Measurements from ENCODE around the gene AKNA. TPM values are rescaled to one million over a fixed set of nuclear protein-coding genes. Genes with fewer than 3 reads are reported as not detected.

AKNA gene
- total RNA-seq, 1 donor, result 27.9 TPM

- Histone ChIP-seq H3K4me3 (ENCODE audit: insufficient read depth, low read length) (peak overlapping the region; percentile 18), H3K79me2 (ENCODE audit: insufficient read depth, low read length) (no peaks in the 10 kb centered on the region), H3K27ac (ENCODE audit: low read depth, low read length) (peak overlapping the region; percentile 70), H3K4me2 (ENCODE audit: insufficient read depth, low read length) (peak overlapping the region; percentile 42), H3K9me3 (ENCODE audit: low read depth, low read length) (no peaks in the 10 kb centered on the region), H2AFZ (ENCODE audit: low read length) (no peak overlapping the region), H3K4me1 (ENCODE audit: insufficient read depth, low read length) (peaks cover 19% of the 10 kb centered on the region), H4K20me1 (ENCODE audit: insufficient read depth, low read length) (no peaks in the 10 kb centered on the region), H3K36me3 (ENCODE audit: insufficient read depth, low read length) (peaks cover 52% of the 10 kb centered on the region), H3K27me3 (ENCODE audit: insufficient read depth, low read length) (no peaks in the 10 kb centered on the region)
- DNase-seq (ENCODE audit: insufficient read length, low spot score, missing footprints), result peak; percentile 31
- no peak for TF ChIP-seq CTCF (IDR thresholded peaks at IDR 0.05; ENCODE audit: extremely low read depth, low read depth, low read length)
These were observed 39.4 kb downstream of the AKNA start for GRCh38 chr9:114348261-114348905.

GRCh38 chr9:114347675-114348074 is 40.1 kb downstream of the AKNA start:
- H3K27ac ChIP-seq (ENCODE audit: low read depth, low read length), result no peak overlapping the region
- H3K4me3 ChIP-seq (ENCODE audit: insufficient read depth, low read length), result no peak overlapping the region
- H3K36me3 ChIP-seq (ENCODE audit: insufficient read depth, low read length), result peaks cover 57% of the 10 kb centered on the region
- H3K79me2 ChIP-seq (ENCODE audit: insufficient read depth, low read length), result no peaks in the 10 kb centered on the region
- DNase-seq (ENCODE audit: insufficient read length, low spot score, missing footprints), result no peak
- H3K9me3 ChIP-seq (ENCODE audit: low read depth, low read length), result no peaks in the 10 kb centered on the region
- H4K20me1 ChIP-seq (ENCODE audit: insufficient read depth, low read length), result no peaks in the 10 kb centered on the region
- TF ChIP-seq CTCF (IDR thresholded peaks at IDR 0.05; ENCODE audit: extremely low read depth, low read depth, low read length), result no peak
- peaks cover 15% of the 10 kb centered on the region for H3K4me1 ChIP-seq (ENCODE audit: insufficient read depth, low read length)
- no peak overlapping the region for H2AFZ ChIP-seq (ENCODE audit: low read length)
- H3K4me2 ChIP-seq (ENCODE audit: insufficient read depth, low read length), result no peak overlapping the region
- no peaks in the 10 kb centered on the region for H3K27me3 ChIP-seq (ENCODE audit: insufficient read depth, low read length)

GRCh38 chr9:114346146-114346545 is 41.6 kb downstream of the AKNA start:
- no peak overlapping the region for H3K4me2 ChIP-seq (ENCODE audit: insufficient read depth, low read length)
- H2AFZ ChIP-seq (ENCODE audit: low read length), result no peak overlapping the region
- no peaks in the 10 kb centered on the region for H3K79me2 ChIP-seq (ENCODE audit: insufficient read depth, low read length)
- H3K9me3 ChIP-seq (ENCODE audit: low read depth, low read length), result no peaks in the 10 kb centered on the region
- H3K4me1 ChIP-seq (ENCODE audit: insufficient read depth, low read length), result peaks cover 15% of the 10 kb centered on the region
- TF ChIP-seq CTCF (IDR thresholded peaks at IDR 0.05; ENCODE audit: extremely low read depth, low read depth, low read length), result no peak
- no peak for DNase-seq (ENCODE audit: insufficient read length, low spot score, missing footprints)
- H3K4me3 ChIP-seq (ENCODE audit: insufficient read depth, low read length), result no peak overlapping the region
- no peaks in the 10 kb centered on the region for H4K20me1 ChIP-seq (ENCODE audit: insufficient read depth, low read length)
- peaks cover 59% of the 10 kb centered on the region for H3K36me3 ChIP-seq (ENCODE audit: insufficient read depth, low read length)
- no peaks in the 10 kb centered on the region for H3K27me3 ChIP-seq (ENCODE audit: insufficient read depth, low read length)
- H3K27ac ChIP-seq (ENCODE audit: low read depth, low read length), result no peak overlapping the region

- no peak overlapping the region for H3K4me3 ChIP-seq (ENCODE audit: insufficient read depth, low read length)
- no peak for DNase-seq (ENCODE audit: insufficient read length, low spot score, missing footprints)
- no peak overlapping the region for H2AFZ ChIP-seq (ENCODE audit: low read length)
- H4K20me1 ChIP-seq (ENCODE audit: insufficient read depth, low read length), result no peaks in the 10 kb centered on the region
- TF ChIP-seq CTCF (IDR thresholded peaks at IDR 0.05; ENCODE audit: extremely low read depth, low read depth, low read length), result no peak
- peaks cover 63% of the 10 kb centered on the region for H3K36me3 ChIP-seq (ENCODE audit: insufficient read depth, low read length)
- no peaks in the 10 kb centered on the region for H3K79me2 ChIP-seq (ENCODE audit: insufficient read depth, low read length)
- H3K27ac ChIP-seq (ENCODE audit: low read depth, low read length), result no peak overlapping the region
- no peaks in the 10 kb centered on the region for H3K9me3 ChIP-seq (ENCODE audit: low read depth, low read length)
- peaks cover 15% of the 10 kb centered on the region for H3K4me1 ChIP-seq (ENCODE audit: insufficient read depth, low read length)
- H3K27me3 ChIP-seq (ENCODE audit: insufficient read depth, low read length), result no peaks in the 10 kb centered on the region
- no peak overlapping the region for H3K4me2 ChIP-seq (ENCODE audit: insufficient read depth, low read length)
These were observed 42.2 kb downstream of the AKNA start for GRCh38 chr9:114345493-114346065.
